H1 (cell line): ENCODE data around the gene ADAMTS17. TPM values are rescaled to one million over a fixed set of nuclear protein-coding genes. Genes with fewer than 3 reads are reported as not detected.

Experiments used
- CTCF ChIA-PET: fragments of 300-600 bp; sonication (Branson Sonifier 250); formaldehyde crosslinking; loops from one replicate; lab custom pipeline; 2021; ENCODE audit not compliant: partially characterized antibody; lab: Charles Lee
- POLR2A ChIA-PET: fragments of 300-600 bp; sonication (Branson Sonifier 250); formaldehyde crosslinking; loops from one replicate; lab custom pipeline; 2021; ENCODE audit warnings: inconsistent platforms; ENCODE audit not compliant: partially characterized antibody; lab: Charles Lee
- DNase-seq, 2 experiments: peaks; one replicate each; pipeline versions ENCODE4 v3.0.0 to v3.0.0-alpha.2; 2010 to 2022; ENCODE audit warnings: low spot score in 2 of 2, low read depth in 1 of 2, mixed read lengths in 1 of 2
- FAIRE-seq: peaks from 2 replicates; lab custom pipeline; 2011; peaks lifted over from hg19 to GRCh38; lab: Jason Lieb, UNC
- H2AFZ ChIP-seq: 2 replicates; pipeline ENCODE4 v1.8.1; 2012; ENCODE audit warnings: low read length, inconsistent platforms
- H2AK5ac ChIP-seq: 2 replicates; pipeline ENCODE4 v1.6.1; 2013; ENCODE audit warnings: low read depth, low read length
- H2BK120ac ChIP-seq: replicated peaks from 2 replicates; pipeline ENCODE3; 2013; ENCODE audit warnings: low read depth, low read length, inconsistent platforms
- H2BK12ac ChIP-seq: 2 replicates; pipeline ENCODE4 v1.6.1; 2013; ENCODE audit warnings: low read depth, low read length
- H2BK15ac ChIP-seq: 2 replicates; pipeline ENCODE4 v1.6.1; 2013; ENCODE audit warnings: low read length
- H2BK20ac ChIP-seq: 2 replicates; pipeline ENCODE4 v1.6.1; 2013; ENCODE audit warnings: low read length
- H2BK5ac ChIP-seq: 2 replicates; pipeline ENCODE4 v1.6.1; 2013; ENCODE audit warnings: low read depth, low read length
- H3K14ac ChIP-seq: 2 replicates; pipeline ENCODE4 v1.6.1; 2013; ENCODE audit warnings: inconsistent platforms; ENCODE audit not compliant: insufficient read length
- H3K18ac ChIP-seq: 2 replicates; pipeline ENCODE4 v1.6.1; 2013; ENCODE audit warnings: low read length; ENCODE audit errors: extremely low read depth
- H3K23ac ChIP-seq: 2 replicates; pipeline ENCODE4 v1.6.1; 2013; ENCODE audit warnings: inconsistent platforms; ENCODE audit not compliant: insufficient read length
- H3K23me2 ChIP-seq: 2 replicates; pipeline ENCODE4 v1.6.1; 2013; ENCODE audit warnings: low read depth, low read length
- H3K27ac ChIP-seq: 2 replicates; pipeline ENCODE4 v1.6.1; 2011; ENCODE audit warnings: low read depth, low read length, inconsistent platforms
- H3K27me3 ChIP-seq, 4 experiments: replicated peaks in 1 of 4; 1 replicate in 1 of 4; 2 replicates in 3 of 4; pipeline versions ENCODE4 v1.6.1 to v1.8.1; 2011 to 2013; ENCODE audit warnings: low read length in 3 of 4, mild to moderate bottlenecking in 3 of 4, inconsistent platforms in 2 of 4, mixed read lengths in 2 of 4, moderate library complexity in 1 of 4; ENCODE audit not compliant: control insufficient read depth in 3 of 4, insufficient read depth in 3 of 4; ENCODE audit errors: extremely low read depth in 1 of 4
- H3K36me3 ChIP-seq, 4 experiments: 2 replicates each; pipeline versions ENCODE4 v1.6.1 to v1.8.1; 2011 to 2013; ENCODE audit warnings: mild to moderate bottlenecking in 4 of 4, low read length in 3 of 4, moderate library complexity in 2 of 4, control low read depth in 1 of 4, inconsistent platforms in 1 of 4; ENCODE audit not compliant: insufficient read depth in 4 of 4, control insufficient read depth in 2 of 4
- H3K4ac ChIP-seq: replicated peaks from 2 replicates; pipeline ENCODE3; 2013; ENCODE audit warnings: low read length, low read depth, mixed read lengths, inconsistent platforms; ENCODE audit not compliant: insufficient read length
- H3K4me1 ChIP-seq, 4 experiments: replicated peaks in 1 of 4; 1 replicate in 1 of 4; 2 replicates in 3 of 4; pipeline versions ENCODE4 v1.6.1 to v1.8.1; 2011 to 2013; ENCODE audit warnings: low read length in 3 of 4, inconsistent platforms in 2 of 4, mixed read lengths in 1 of 4; ENCODE audit not compliant: insufficient read depth in 4 of 4, control insufficient read depth in 3 of 4
- H3K4me2 ChIP-seq, 2 experiments: 2 replicates each; pipeline versions ENCODE4 v1.6.1 to v1.8.1; 2011 to 2013; ENCODE audit warnings: low read depth in 2 of 2, low read length in 2 of 2, control low read depth in 1 of 2, inconsistent platforms in 1 of 2, mild to moderate bottlenecking in 1 of 2; ENCODE audit not compliant: insufficient read depth in 1 of 2
- H3K4me3 ChIP-seq, 4 experiments: fragments of 200-600, 300-600 bp in 1 of 4; sonication (generic), shearing (Covaris generic), sonication (Bioruptor Twin) in 1 of 4; 2 replicates each; pipeline versions ENCODE4 v1.5.1 to v1.8.1; 2011 to 2016; ENCODE audit warnings: low read length in 4 of 4, low read depth in 3 of 4, control low read depth in 2 of 4, inconsistent platforms in 2 of 4, mild to moderate bottlenecking in 2 of 4, mixed read lengths in 1 of 4, moderate library complexity in 1 of 4; ENCODE audit not compliant: insufficient read depth in 2 of 4; ENCODE audit errors: extremely low read depth in 1 of 4
- H3K56ac ChIP-seq: replicated peaks from 2 replicates; pipeline ENCODE3; 2013; ENCODE audit warnings: low read depth, mild to moderate bottlenecking, mixed read lengths, low read length, inconsistent platforms; ENCODE audit not compliant: insufficient read length
- H3K79me1 ChIP-seq: 2 replicates; pipeline ENCODE4 v1.6.1; 2013; ENCODE audit warnings: low read depth, low read length, control low read depth
- H3K79me2 ChIP-seq, 2 experiments: 2 replicates each; pipeline versions ENCODE4 v1.6.1 to v1.8.1; 2012 to 2013; ENCODE audit warnings: low read length in 2 of 2, mild to moderate bottlenecking in 2 of 2, inconsistent platforms in 1 of 2; ENCODE audit not compliant: insufficient read depth in 2 of 2, control insufficient read depth in 1 of 2
- H3K9ac ChIP-seq, 4 experiments: replicated peaks in 1 of 4; 1 replicate in 1 of 4; 2 replicates in 3 of 4; pipeline versions ENCODE4 v1.6.1 to v1.8.1; 2011 to 2013; ENCODE audit warnings: low read depth in 3 of 4, low read length in 3 of 4, control low read depth in 2 of 4, mild to moderate bottlenecking in 2 of 4, moderate library complexity in 2 of 4, inconsistent platforms in 1 of 4; ENCODE audit errors: extremely low read depth in 1 of 4
- H3K9me3 ChIP-seq, 2 experiments: 2 replicates each; pipeline versions ENCODE4 v1.6.1 to v1.8.1; 2012 to 2013; ENCODE audit warnings: mild to moderate bottlenecking in 2 of 2, moderate library complexity in 2 of 2, control low read depth in 1 of 2, inconsistent platforms in 1 of 2, low read depth in 1 of 2, low read length in 1 of 2, mixed read lengths in 1 of 2; ENCODE audit not compliant: insufficient read depth in 2 of 2
- H4K20me1 ChIP-seq, 2 experiments: replicated peaks in 1 of 2; 2 replicates each; pipeline versions ENCODE3 to v1.8.1; 2011 to 2013; ENCODE audit warnings: inconsistent platforms in 2 of 2, low read length in 2 of 2, mild to moderate bottlenecking in 1 of 2; ENCODE audit not compliant: insufficient read depth in 2 of 2, control insufficient read depth in 1 of 2
- H4K5ac ChIP-seq: 2 replicates; pipeline ENCODE4 v1.6.1; 2013; ENCODE audit warnings: low read length, low read depth, mixed read lengths, inconsistent platforms; ENCODE audit not compliant: insufficient read length
- H4K8ac ChIP-seq: 2 replicates; pipeline ENCODE4 v1.8.0; 2013; ENCODE audit warnings: mild to moderate bottlenecking, moderate library complexity, low read length, inconsistent platforms; ENCODE audit not compliant: insufficient read depth; ENCODE audit errors: extremely low read depth
- H4K91ac ChIP-seq: replicated peaks from 2 replicates; pipeline ENCODE3; 2013; ENCODE audit warnings: low read length, mixed read lengths, inconsistent platforms; ENCODE audit not compliant: insufficient read length
- CEBPB ChIP-seq: IDR thresholded peaks from 2 replicates; pipeline ENCODE4 v1.6.1; 2012; ENCODE audit warnings: low read depth, low read length
- E2F6 ChIP-seq: IDR thresholded peaks from 2 replicates; pipeline ENCODE4 v1.6.1; 2012; ENCODE audit warnings: inconsistent platforms
- HDAC2 ChIP-seq, 2 experiments: fragments of 300-600 bp in 1 of 2; sonication (generic) in 1 of 2; IDR thresholded peaks; 2 replicates each; pipeline ENCODE4 v1.6.1; 2011 to 2012; ENCODE audit warnings: low read depth in 2 of 2, low read length in 2 of 2, mild to moderate bottlenecking in 2 of 2, moderate library complexity in 2 of 2, borderline replicate concordance in 1 of 2, inconsistent platforms in 1 of 2
- KDM5A ChIP-seq: fragments of 200-600 bp; IDR thresholded peaks from 2 replicates; pipeline ENCODE4 v1.7.1; 2012; ENCODE audit warnings: mild to moderate bottlenecking, low read length, inconsistent platforms, mixed read lengths
- MAFK ChIP-seq: IDR thresholded peaks from 2 replicates; pipeline ENCODE4 v1.6.1; 2012; ENCODE audit warnings: low read depth, mild to moderate bottlenecking, improper control_type of control experiment, low read length
- MAX ChIP-seq: IDR thresholded peaks from 2 replicates; pipeline ENCODE4 v1.6.1; 2012; ENCODE audit warnings: inconsistent platforms
- RNF2 ChIP-seq: fragments of 200-900, 300-1000 bp; sonication (generic); IDR thresholded peaks from 2 replicates; pipeline ENCODE4 v1.7.1; 2016; ENCODE audit warnings: borderline replicate concordance, low read depth, mild to moderate bottlenecking, antibody characterized with exemption, low read length; ENCODE audit not compliant: poor library complexity, severe bottlenecking; ENCODE audit errors: missing control alignments
- SP1 ChIP-seq: IDR thresholded peaks from 2 replicates; pipeline ENCODE4 v1.6.1; 2011; ENCODE audit warnings: low read depth, low read length
- TAF7 ChIP-seq: optimal IDR thresholded peaks from 2 replicates; pipeline ENCODE3; 2011; ENCODE audit warnings: low read depth, mild to moderate bottlenecking, inconsistent platforms, low read length, moderate library complexity, borderline replicate concordance
- TEAD4 ChIP-seq: IDR thresholded peaks from 2 replicates; pipeline ENCODE4 v1.6.1; 2012; ENCODE audit warnings: low read depth, low read length, inconsistent platforms, mixed read lengths
- YY1 ChIP-seq: IDR thresholded peaks from 2 replicates; pipeline ENCODE4 v1.6.1; 2011; ENCODE audit warnings: low read depth, mild to moderate bottlenecking, low read length
- ZNF274 ChIP-seq: IDR thresholded peaks from 2 replicates; pipeline ENCODE4 v1.7.0; 2012; ENCODE audit warnings: low read length, borderline replicate concordance; ENCODE audit errors: extremely low read depth
- WGBS, 2 experiments: shearing (Covaris generic) in 1 of 2; methylation state at CpG; one replicate each; pipeline versions ENCODE4 v1.1.6 to v1.1.7; 2013 to 2015; ENCODE audit warnings: low lambda C conversion rate in 2 of 2, mixed read lengths in 2 of 2, inconsistent platforms in 1 of 2, low coverage in 1 of 2, missing lambda C conversion rate in 1 of 2; ENCODE audit not compliant: insufficient replicate concordance in 2 of 2, insufficient coverage in 1 of 2, insufficient read length in 1 of 2; ENCODE audit errors: extremely low coverage in 1 of 2, missing lambda C conversion rate in 1 of 2; 5-methylcytosine and 5-hydroxymethylcytosine counted together
- polyA plus RNA-seq, 7 experiments: library from polyadenylated mRNA; depleted of rRNA in 3 of 7; stranded (reverse) in 5 of 7; unstranded in 2 of 7; fragments of >200 nt in 5 of 7; fragments of 200-250 nt in 2 of 7; gene quantifications; 1 replicate in 5 of 7; 2 replicates in 1 of 7; 4 replicates in 1 of 7; pipeline versions ENCODE4 v1.2.1 to v1.2.3, GENCODE V29; 2011 to 2013; ENCODE audit warnings: missing spikeins in 2 of 7, mixed read lengths in 2 of 7
- total RNA-seq: library from RNA; stranded (reverse); fragmentation: NEBNext Ultra II Directional; extraction: Animal tissue kit (Norgen Biotek cat#: 25700); gene quantifications from 2 replicates; pipeline ENCODE4 v1.2.1, GENCODE V29; 2021

The ADAMTS17 gene
- total and polyA plus RNA-seq, 2 of the 8 experiments (the other 6 are each of a cell fraction or from before 2014, with no cell fraction given), result 0.51 to 1.7 TPM

DNA sequence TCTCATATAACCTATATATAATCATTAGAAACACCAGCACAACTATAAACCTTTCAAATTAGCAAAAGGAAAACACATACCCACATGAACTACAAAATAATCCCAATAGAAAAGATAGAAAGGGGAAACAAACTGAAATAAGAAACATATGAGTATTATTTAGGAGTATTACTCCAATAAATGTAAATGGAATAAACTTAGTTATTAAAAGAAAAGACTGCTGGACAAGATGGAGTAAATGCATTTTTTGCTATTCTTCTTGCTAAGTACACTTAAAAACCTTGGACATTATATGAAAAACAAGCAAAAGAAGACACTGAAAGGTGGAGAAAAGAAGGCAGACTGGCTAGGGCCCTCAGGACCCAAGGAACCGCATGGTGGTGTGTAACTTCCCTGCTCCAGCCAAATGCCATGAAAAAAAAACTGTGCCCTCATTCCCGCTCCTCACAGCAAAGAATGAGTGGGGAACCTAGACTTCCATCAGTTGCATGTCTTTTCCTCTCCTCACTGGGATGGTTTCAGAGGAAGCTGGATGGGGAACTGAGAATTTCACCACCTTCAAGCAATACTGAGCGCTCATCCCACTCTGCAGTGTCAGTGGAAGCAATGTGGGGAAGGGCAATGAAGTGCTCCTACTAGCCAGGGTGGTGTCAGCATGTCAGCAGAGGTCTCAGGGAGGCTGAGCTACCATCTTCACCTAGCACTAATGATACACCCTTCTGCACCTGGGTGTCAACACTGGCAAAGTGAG lies 43.7 kb upstream of the ADAMTS17 start:
- Histone ChIP-seq H2BK120ac (no peak overlapping the region), H3K18ac (no peak overlapping the region), H2BK15ac (no peak overlapping the region), H2BK20ac (no peak overlapping the region), H3K36me3 (no peaks in the 10 kb centered on the region), H3K56ac (no peak overlapping the region), H3K4me2 (no peak overlapping the region), H2BK12ac (no peak overlapping the region), H3K79me2 (no peaks in the 10 kb centered on the region), H2AFZ (no peak overlapping the region), H4K20me1 (no peaks in the 10 kb centered on the region), H4K91ac (no peak overlapping the region), H3K79me1 (no peaks in the 10 kb centered on the region), H3K27me3 (no peaks in the 10 kb centered on the region), H3K27ac (no peak overlapping the region), H3K23me2 (no peaks in the 10 kb centered on the region), H3K4me3 (no peak overlapping the region), H3K4me1 (no peaks in the 10 kb centered on the region), H4K5ac (no peak overlapping the region), H3K9ac (no peak overlapping the region), H4K8ac (no peak overlapping the region), H2BK5ac (no peak overlapping the region), H3K23ac (no peak overlapping the region), H3K14ac (no peak overlapping the region), H3K9me3 (peaks cover 38 to 39% of the 10 kb centered on the region in 2 experiments), H3K4ac (no peak overlapping the region), H2AK5ac (no peak overlapping the region)
- 80% methylated on average over 3 of the region's 3 CpGs; no CpG with 5 or more reads in 1 of the 2 experiments for WGBS, 2 experiments
- ChIA-PET CTCF (interaction anchor here (0.7 to 8.8 kb wide), 2 partner anchors 35 to 77 kb away, joined by 4 to 76 read pairs; no protein-coding TSS in a partner anchor), POLR2A (no interaction called here)
- DNase-seq (no peak), FAIRE-seq (no peak)
- TF ChIP-seq RNF2 (no peak), HDAC2 (IDR thresholded peaks at IDR 0.05; ENCODE audit: borderline replicate concordance in 1 of 2, low read depth in 2 of 2, low read length in 2 of 2) (no peak), E2F6 (no peak), TEAD4 (no peak), SP1 (no peak), TAF7 (no peak), MAX (no peak), MAFK (no peak), CEBPB (no peak), ZNF274 (no peak), KDM5A (no peak), YY1 (no peak)
